Gastroesophageal sphincter (tissue), 3 donors: ENCODE results near the gene CD3G.

ENCODE experiments used
- CTCF ChIP-seq, 4 experiments: fragments of 200-600 bp in 2 of 4; fragments of 450-650 bp in 2 of 4; sonication (generic) in 1 of 4; IDR thresholded peaks; one replicate each; pipeline ENCODE4 v1.5.1; 2017 to 2019; ENCODE audit warnings: antibody characterized with exemption in 4 of 4, mild to moderate bottlenecking in 2 of 4, moderate library complexity in 2 of 4
- EP300 ChIP-seq: sonication (generic); formaldehyde crosslinking; IDR thresholded peaks from one replicate; pipeline ENCODE4 v1.6.1; 2017; ENCODE audit warnings: antibody characterized with exemption, mild to moderate bottlenecking
- POLR2A ChIP-seq, 2 donors: fragments of 450-650 bp; IDR thresholded peaks; one replicate each; pipeline ENCODE4 v1.6.1; 2017; ENCODE audit warnings: antibody characterized with exemption in 2 of 2, mild to moderate bottlenecking in 2 of 2, moderate library complexity in 1 of 2
- POLR2AphosphoS5 ChIP-seq: sonication (generic); formaldehyde crosslinking; IDR thresholded peaks from one replicate; pipeline ENCODE4 v1.6.1; 2017; ENCODE audit warnings: antibody characterized with exemption

- TF ChIP-seq EP300 (no peak), POLR2A (IDR thresholded peaks at IDR 0.05) (no peak), CTCF (IDR thresholded peaks at IDR 0.05) (no peak), POLR2AphosphoS5 (no peak)
Measured at GRCh38 chr11:118358071-118358470, 13.9 kb downstream of the CD3G start.
